Astrocyte (in vitro differentiated cells and primary cell): ENCODE data around the gene NID2. TPM values are rescaled to one million over a fixed set of nuclear protein-coding genes. Genes with fewer than 3 reads are reported as not detected.

ENCODE experiments used
- DNase-seq: peaks from one replicate; pipeline ENCODE4 v3.0.0-alpha.2; 2010; ENCODE audit warnings: low read depth
- FAIRE-seq: peaks from 2 replicates; lab custom pipeline; 2011; peaks lifted over from hg19 to GRCh38; lab: Jason Lieb, UNC
- H2AFZ ChIP-seq: 2 replicates; pipeline ENCODE4 v1.6.0; 2012; ENCODE audit warnings: low read depth, low read length, inconsistent platforms
- H3K27ac ChIP-seq: 2 replicates; pipeline ENCODE4 v1.5.1; 2011; ENCODE audit warnings: low read depth, low read length, inconsistent platforms
- H3K27me3 ChIP-seq: 2 replicates; pipeline ENCODE4 v1.6.0; 2011; ENCODE audit warnings: low read length, inconsistent platforms; ENCODE audit not compliant: insufficient read depth
- H3K36me3 ChIP-seq: 2 replicates; pipeline ENCODE4 v1.5.1; 2011; ENCODE audit warnings: low read length, inconsistent platforms; ENCODE audit not compliant: insufficient read depth
- H3K4me1 ChIP-seq: 2 replicates; pipeline ENCODE4 v1.5.1; 2011; ENCODE audit warnings: low read length, inconsistent platforms; ENCODE audit not compliant: insufficient read depth
- H3K4me2 ChIP-seq: 2 replicates; pipeline ENCODE4 v1.6.0; 2012; ENCODE audit warnings: low read length, inconsistent platforms
- H3K4me3 ChIP-seq: 2 replicates; pipeline ENCODE4 v1.5.1; 2011; ENCODE audit warnings: low read depth, mild to moderate bottlenecking, low read length, inconsistent platforms; ENCODE audit not compliant: insufficient read depth
- H3K79me2 ChIP-seq: 2 replicates; pipeline ENCODE4 v1.6.0; 2012; ENCODE audit warnings: mild to moderate bottlenecking, low read length, inconsistent platforms; ENCODE audit not compliant: insufficient read depth
- H3K9ac ChIP-seq: 2 replicates; pipeline ENCODE4 v1.6.0; 2012; ENCODE audit warnings: mild to moderate bottlenecking, low read length, inconsistent platforms
- H3K9me3 ChIP-seq: 2 replicates; pipeline ENCODE4 v1.5.1; 2012; ENCODE audit warnings: low read depth, mild to moderate bottlenecking, low read length, inconsistent platforms; ENCODE audit not compliant: insufficient read depth
- H4K20me1 ChIP-seq: 2 replicates; pipeline ENCODE4 v1.6.0; 2012; ENCODE audit warnings: low read length, inconsistent platforms; ENCODE audit not compliant: insufficient read depth
- H3K27ac Mint-ChIP-seq: one replicate; pipeline ENCODE4 v1.8.0; 2021; ENCODE audit warnings: mild to moderate bottlenecking, mixed read lengths; ENCODE audit not compliant: unreplicated experiment
- H3K27me3 Mint-ChIP-seq: one replicate; pipeline ENCODE4 v1.8.0; 2021; ENCODE audit warnings: low read depth, mixed read lengths; ENCODE audit not compliant: unreplicated experiment
- H3K36me3 Mint-ChIP-seq: one replicate; pipeline ENCODE4 v1.8.0; 2021; ENCODE audit warnings: low read depth, mixed read lengths; ENCODE audit not compliant: unreplicated experiment
- H3K4me1 Mint-ChIP-seq: one replicate; pipeline ENCODE4 v1.8.0; 2021; ENCODE audit warnings: low read depth, mixed read lengths; ENCODE audit not compliant: unreplicated experiment
- H3K4me3 Mint-ChIP-seq: one replicate; pipeline ENCODE4 v1.8.0; 2021; ENCODE audit warnings: mild to moderate bottlenecking, moderate library complexity, mixed read lengths; ENCODE audit not compliant: unreplicated experiment
- H3K9me3 Mint-ChIP-seq: one replicate; pipeline ENCODE4 v1.8.0; 2021; ENCODE audit warnings: mild to moderate bottlenecking, mixed read lengths; ENCODE audit not compliant: unreplicated experiment
- CTCF ChIP-seq: IDR thresholded peaks from 2 replicates; pipeline ENCODE4 v1.5.1; 2011; ENCODE audit warnings: low read depth, mild to moderate bottlenecking, inconsistent platforms, low read length, moderate library complexity; ENCODE audit not compliant: insufficient read depth
- EZH2 ChIP-seq: IDR thresholded peaks from 2 replicates; pipeline ENCODE4 v1.6.1; 2012; ENCODE audit warnings: mild to moderate bottlenecking, low read length, inconsistent platforms; ENCODE audit not compliant: insufficient read depth
- total RNA-seq: library from RNA; stranded (reverse); gene quantifications from 2 replicates; pipeline ENCODE4 v1.2.1, GENCODE V29; 2021

Gene NID2
- total RNA-seq, 1 donor from 2014 or later: 22.3 TPM

GRCh38 chr14:52007211-52007610 lies 61.6 kb downstream of the NID2 start:
- H3K4me3 ChIP-seq: no peak overlapping the region
- peaks cover 6% of the 10 kb centered on the region for H3K79me2 ChIP-seq
- H3K9ac ChIP-seq: no peak overlapping the region
- no peaks in the 10 kb centered on the region for H3K4me1 Mint-ChIP-seq
- no peak for TF ChIP-seq EZH2
- no peak for TF ChIP-seq CTCF
- no peaks in the 10 kb centered on the region for H3K27me3 Mint-ChIP-seq
- no peaks in the 10 kb centered on the region for H3K9me3 Mint-ChIP-seq
- no peak overlapping the region for H3K4me2 ChIP-seq
- H3K4me3 Mint-ChIP-seq: no peak overlapping the region
- H2AFZ ChIP-seq: no peak overlapping the region
- FAIRE-seq (no peak), DNase-seq (no peak)
- H3K9me3 ChIP-seq: no peaks in the 10 kb centered on the region
- no peaks in the 10 kb centered on the region for H3K27me3 ChIP-seq
- peaks cover 83% of the 10 kb centered on the region for H3K36me3 ChIP-seq
- no peak overlapping the region for H3K27ac Mint-ChIP-seq
- H4K20me1 ChIP-seq: peaks cover 13% of the 10 kb centered on the region
- no peaks in the 10 kb centered on the region for H3K4me1 ChIP-seq
- H3K27ac ChIP-seq: no peak overlapping the region
- H3K36me3 Mint-ChIP-seq: peaks cover 20% of the 10 kb centered on the region

- DNase-seq (no peak), FAIRE-seq (no peak)
- Histone ChIP-seq H3K9ac (no peak overlapping the region), H3K27me3 (no peaks in the 10 kb centered on the region), H4K20me1 (peaks cover 13% of the 10 kb centered on the region), H3K4me3 (no peak overlapping the region), H2AFZ (no peak overlapping the region), H3K27ac (no peak overlapping the region), H3K9me3 (no peaks in the 10 kb centered on the region), H3K36me3 (peaks cover 84% of the 10 kb centered on the region), H3K4me1 (no peaks in the 10 kb centered on the region), H3K4me2 (no peak overlapping the region), H3K79me2 (peaks cover 11% of the 10 kb centered on the region)
- Mint-ChIP-seq H3K4me3 (no peak overlapping the region), H3K36me3 (peaks cover 24% of the 10 kb centered on the region), H3K27ac (no peak overlapping the region), H3K27me3 (no peaks in the 10 kb centered on the region), H3K4me1 (no peaks in the 10 kb centered on the region), H3K9me3 (no peaks in the 10 kb centered on the region)
- no peak for TF ChIP-seq CTCF
- TF ChIP-seq EZH2: no peak
Measured at GRCh38 chr14:52006361-52006760, 62.5 kb downstream of the NID2 start.

- Histone ChIP-seq H4K20me1 (peaks cover 13% of the 10 kb centered on the region), H3K9ac (no peak overlapping the region), H3K4me3 (no peak overlapping the region), H2AFZ (no peak overlapping the region), H3K27ac (no peak overlapping the region), H3K4me1 (no peaks in the 10 kb centered on the region), H3K27me3 (no peaks in the 10 kb centered on the region), H3K36me3 (peaks cover 83% of the 10 kb centered on the region), H3K79me2 (peaks cover 11% of the 10 kb centered on the region), H3K4me2 (no peak overlapping the region), H3K9me3 (no peaks in the 10 kb centered on the region)
- Mint-ChIP-seq H3K27ac (no peak overlapping the region), H3K36me3 (peaks cover 24% of the 10 kb centered on the region), H3K9me3 (no peaks in the 10 kb centered on the region), H3K27me3 (no peaks in the 10 kb centered on the region), H3K4me3 (no peak overlapping the region), H3K4me1 (no peaks in the 10 kb centered on the region)
- DNase-seq: no peak
- FAIRE-seq: no peak
- TF ChIP-seq CTCF: no peak
- no peak for TF ChIP-seq EZH2
Measured at GRCh38 chr14:52005625-52006024, 63.2 kb downstream of the NID2 start.
